K562 (cell line): ENCODE results near the gene PSORS1C1. TPM values are rescaled to one million over a fixed set of nuclear protein-coding genes. Genes with fewer than 3 reads are reported as not detected.
A peak's percentile ranks its signal among the peaks of the same experiment; 100 is the strongest.

Source experiments
- CREB1 ChIP-seq, 2 experiments: sonication (generic) in 1 of 2; formaldehyde crosslinking in 1 of 2; IDR thresholded peaks; 2 replicates each; pipeline versions ENCODE4 v1.6.1 to v1.8.0; 2012 to 2022; ENCODE audit warnings: inconsistent platforms in 1 of 2, mild to moderate bottlenecking in 1 of 2, missing genetic modification reagents in 1 of 2, moderate library complexity in 1 of 2
- ETS2 ChIP-seq: IDR thresholded peaks from 2 replicates; pipeline ENCODE4 v1.6.1; 2016; ENCODE audit warnings: borderline replicate concordance, missing genetic modification characterization, mild to moderate bottlenecking, moderate library complexity, missing compliant biosample characterization; ENCODE audit not compliant: poor library complexity, severe bottlenecking
- FOXO4 ChIP-seq: fragments of 450-650 bp; formaldehyde crosslinking; IDR thresholded peaks from 2 replicates; pipeline ENCODE4 v1.4.0; 2020; ENCODE audit warnings: mild to moderate bottlenecking, moderate library complexity
- HINFP ChIP-seq: fragments of 450-650 bp; conservative IDR thresholded peaks from 2 replicates; pipeline ENCODE4 v1.6.1; 2016; ENCODE audit warnings: missing genetic modification characterization, low read depth, mild to moderate bottlenecking, control low read depth, missing compliant biosample characterization
- MECOM ChIP-seq: fragments of 250-450 bp; sonication (Bioruptor Pico); IDR thresholded peaks from 2 replicates; pipeline ENCODE4 v1.8.0; 2022; ENCODE audit warnings: inconsistent platforms
- MEF2A ChIP-seq: IDR thresholded peaks from 2 replicates; pipeline ENCODE4 v1.6.1; 2011; ENCODE audit warnings: low read depth, mild to moderate bottlenecking, low read length, moderate library complexity; ENCODE audit not compliant: control insufficient read depth
- MYC ChIP-seq, 2 experiments: fragments of 250-450 bp in 1 of 2; sonication (Bioruptor Pico) in 1 of 2; IDR thresholded peaks; 2 replicates each; pipeline versions ENCODE4 v1.5.1 to v1.6.1; 2012 to 2021; ENCODE audit warnings: low read depth in 2 of 2, borderline replicate concordance in 1 of 2, improper control_type of control experiment in 1 of 2, low read length in 1 of 2, mild to moderate bottlenecking in 1 of 2, moderate library complexity in 1 of 2
- NFXL1 ChIP-seq: fragments of 450-650 bp; formaldehyde crosslinking; IDR thresholded peaks from 2 replicates; pipeline ENCODE4 v1.4.0; 2021; ENCODE audit warnings: mild to moderate bottlenecking
- NR0B1 ChIP-seq: fragments of 450-650 bp; IDR thresholded peaks from one replicate; pipeline ENCODE4 v1.6.1; 2018; ENCODE audit warnings: mild to moderate bottlenecking, moderate library complexity; ENCODE audit not compliant: partially characterized antibody
- NR2C2 ChIP-seq, 2 experiments: fragments of 200-800 bp in 1 of 2; sonication (Bioruptor generic) in 1 of 2; sonication (generic) in 1 of 2; formaldehyde crosslinking in 1 of 2; IDR thresholded peaks; 2 replicates each; pipeline versions ENCODE4 v1.6.1 to v1.8.0; 2016 to 2022; ENCODE audit warnings: mild to moderate bottlenecking in 1 of 2, missing compliant biosample characterization in 1 of 2, missing genetic modification characterization in 1 of 2, missing genetic modification reagents in 1 of 2
- POU5F1 ChIP-seq: fragments of 150-350 bp; IDR thresholded peaks from 2 replicates; pipeline ENCODE4 v1.6.1; 2014; ENCODE audit warnings: borderline replicate concordance, low read length, low read depth, mild to moderate bottlenecking; ENCODE audit not compliant: partially characterized antibody
- SMARCB1 ChIP-seq: IDR thresholded peaks from 2 replicates; pipeline ENCODE4 v1.6.1; 2011; ENCODE audit warnings: improper control_type of control experiment, low read depth; ENCODE audit not compliant: insufficient read length
- SOX6 ChIP-seq: fragments of 450-650 bp; IDR thresholded peaks from 2 replicates; pipeline ENCODE4 v1.6.1; 2014; ENCODE audit warnings: mild to moderate bottlenecking
- STAG1 ChIP-seq: sonication (generic); formaldehyde crosslinking; IDR thresholded peaks from 2 replicates; pipeline ENCODE4 v1.5.0; 2020; ENCODE audit warnings: missing genetic modification reagents, borderline replicate concordance
- TARDBP ChIP-seq: fragments of 450-650 bp; IDR thresholded peaks from 2 replicates; pipeline ENCODE4 v1.6.1; 2016
- TEAD2 ChIP-seq: fragments of 450-650 bp; IDR thresholded peaks from 2 replicates; pipeline ENCODE4 v1.6.1; 2016; ENCODE audit warnings: missing genetic modification characterization, control low read depth, missing compliant biosample characterization
- ZNF121 ChIP-seq: sonication (generic); formaldehyde crosslinking; conservative IDR thresholded peaks from 2 replicates; pipeline ENCODE4 v1.8.0; 2022; ENCODE audit warnings: missing genetic modification reagents
- ZNF436 ChIP-seq: fragments of 250-450, 450-650 bp; sonication (Bioruptor Pico); formaldehyde crosslinking; IDR thresholded peaks from 2 replicates; pipeline ENCODE4 v1.7.0; 2020; ENCODE audit warnings: mild to moderate bottlenecking
- ZNF511 ChIP-seq: sonication (generic); formaldehyde crosslinking; IDR thresholded peaks from 2 replicates; pipeline ENCODE4 v1.8.0; 2022; ENCODE audit warnings: mild to moderate bottlenecking, missing genetic modification reagents
- ZNF639 ChIP-seq, 2 experiments: fragments of 200-800 bp in 1 of 2; sonication (Bioruptor generic) in 1 of 2; sonication (generic) in 1 of 2; formaldehyde crosslinking in 1 of 2; IDR thresholded peaks in 1 of 2; conservative IDR thresholded peaks in 1 of 2; 2 replicates each; pipeline versions ENCODE4 v1.5.0 to v1.6.1; 2016 to 2020; ENCODE audit warnings: missing compliant biosample characterization in 1 of 2, missing genetic modification characterization in 1 of 2, missing genetic modification reagents in 1 of 2
- polyA plus RNA-seq, 8 experiments: library from polyadenylated mRNA; depleted of rRNA in 4 of 8; stranded (reverse) in 5 of 8; unstranded in 3 of 8; fragments of >200 nt; fragmentation: Nextera tagmentation in 2 of 8; fragmentation: Illumina TruSeq in 1 of 8; extraction: Ambion mirVana in 2 of 8; extraction: Trizol in 1 of 8; gene quantifications; 2 replicates each; pipeline versions ENCODE4 v1.2.1 to v1.2.3, GENCODE V29; 2011 to 2014; ENCODE audit warnings: inconsistent platforms in 1 of 8, missing spikeins in 1 of 8
- total RNA-seq, 7 experiments: library from RNA; depleted of rRNA in 6 of 7; stranded (reverse); fragments of >200 nt in 6 of 7; fragmentation: Illumina TruSeq in 2 of 7; extraction: Trizol in 2 of 7; gene quantifications; 2 replicates each; pipeline versions ENCODE4 v1.2.1 to v1.2.3, GENCODE V29; 2011 to 2021; ENCODE audit warnings: low replicate concordance in 1 of 7

The PSORS1C1 gene
- total and polyA plus RNA-seq, 9 of the 15 experiments (the other 6 are each of a cell fraction or from before 2014, with no cell fraction given): 0.11 TPM; not detected in 8

- TF ChIP-seq ZNF436 (CRISPR knock-in tag) (no peak), TEAD2 (tag) (no peak), ZNF639 (CRISPR knock-in tag; conservative IDR thresholded peaks at IDR 0.05 in 1 of 2, IDR thresholded peaks at IDR 0.05 in 1 of 2) (no peak), POU5F1 (no peak), HINFP (tag) (no peak), CREB1 (IDR thresholded peaks at IDR 0.05) (no peak), CREB1 (CRISPR knock-in tag; IDR thresholded peaks at IDR 0.05) (no peak), MECOM (CRISPR knock-in tag) (no peak), NR0B1 (no peak), ZNF511 (CRISPR knock-in tag) (no peak), FOXO4 (CRISPR knock-in tag) (no peak), SMARCB1 (no peak), NR2C2 (CRISPR knock-in tag; IDR thresholded peaks at IDR 0.05) (no peak), NR2C2 (tag; IDR thresholded peaks at IDR 0.05) (no peak; the same call in 1 of the 2 replicates), STAG1 (CRISPR knock-in tag) (peak; percentile 49; the same call in 1 of the 2 replicates), SOX6 (0 out of 2 replicates have a peak, but pooled peaks have one; percentile 30), MEF2A (no peak), NFXL1 (CRISPR knock-in tag) (no peak), ETS2 (no peak), MYC (IDR thresholded peaks at IDR 0.05; ENCODE audit: low read depth, low read length) (peak; percentile 29; the same call in 1 of the 2 replicates), MYC (CRISPR knock-in tag; IDR thresholded peaks at IDR 0.05; ENCODE audit: borderline replicate concordance, low read depth) (no peak), TARDBP (no peak), ZNF121 (CRISPR knock-in tag) (no peak)
Measured at GRCh38 chr6:31087494-31088089, 27.0 kb upstream of the PSORS1C1 start (continued).
